OCI-LY3 (cell line): Measurements from ENCODE around the gene EXD3.

Experiments used
- EZH2phosphoT487 ChIP-seq: fragments of 200-600 bp; shearing (Covaris generic); IDR thresholded peaks from 2 replicates; pipeline ENCODE4 v1.6.1; 2018; ENCODE audit warnings: antibody characterized with exemption, mixed run types, low read depth
- TF ChIP-seq, protein P1 (sequence below): fragments of 200-600, 300-600 bp; sonication (generic); IDR thresholded peaks from 2 replicates; pipeline ENCODE4 v1.5.1; 2014; ENCODE audit warnings: antibody characterized with exemption, low read length, low read depth

GRCh38 chr9:137453643-137454081 is 30.7 kb upstream of the EXD3 start:
- TF ChIP-seq, protein P1, sequence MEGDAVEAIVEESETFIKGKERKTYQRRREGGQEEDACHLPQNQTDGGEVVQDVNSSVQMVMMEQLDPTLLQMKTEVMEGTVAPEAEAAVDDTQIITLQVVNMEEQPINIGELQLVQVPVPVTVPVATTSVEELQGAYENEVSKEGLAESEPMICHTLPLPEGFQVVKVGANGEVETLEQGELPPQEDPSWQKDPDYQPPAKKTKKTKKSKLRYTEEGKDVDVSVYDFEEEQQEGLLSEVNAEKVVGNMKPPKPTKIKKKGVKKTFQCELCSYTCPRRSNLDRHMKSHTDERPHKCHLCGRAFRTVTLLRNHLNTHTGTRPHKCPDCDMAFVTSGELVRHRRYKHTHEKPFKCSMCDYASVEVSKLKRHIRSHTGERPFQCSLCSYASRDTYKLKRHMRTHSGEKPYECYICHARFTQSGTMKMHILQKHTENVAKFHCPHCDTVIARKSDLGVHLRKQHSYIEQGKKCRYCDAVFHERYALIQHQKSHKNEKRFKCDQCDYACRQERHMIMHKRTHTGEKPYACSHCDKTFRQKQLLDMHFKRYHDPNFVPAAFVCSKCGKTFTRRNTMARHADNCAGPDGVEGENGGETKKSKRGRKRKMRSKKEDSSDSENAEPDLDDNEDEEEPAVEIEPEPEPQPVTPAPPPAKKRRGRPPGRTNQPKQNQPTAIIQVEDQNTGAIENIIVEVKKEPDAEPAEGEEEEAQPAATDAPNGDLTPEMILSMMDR = no peak
- no peak for TF ChIP-seq EZH2phosphoT487
